HAP-1 (cell line): ENCODE measurements around the gene IKBKE.

Experiments
- DNase-seq, 2 experiments: peaks; one replicate each; pipeline ENCODE4 v3.0.0-alpha.2; 2016 to 2020; ENCODE audit warnings: low spot score in 2 of 2
- H3K27me3 ChIP-seq: fragments of 250-450 bp; sonication (Bioruptor Pico); 2 replicates; pipeline ENCODE4 v1.5.1; 2020; ENCODE audit warnings: low read depth, mild to moderate bottlenecking, moderate library complexity
- H3K36me3 ChIP-seq: fragments of 250-450 bp; sonication (Bioruptor Pico); replicated peaks from 2 replicates; pipeline ENCODE4 v1.5.1; 2020; ENCODE audit warnings: mild to moderate bottlenecking
- H3K4me1 ChIP-seq: fragments of 250-450 bp; sonication (Bioruptor Pico); 2 replicates; pipeline ENCODE4 v1.5.1; 2020; ENCODE audit warnings: mild to moderate bottlenecking
- H3K4me3 ChIP-seq: fragments of 250-450 bp; sonication (Bioruptor Pico); 2 replicates; pipeline ENCODE4 v1.5.1; 2020; ENCODE audit warnings: mild to moderate bottlenecking, moderate library complexity
- H3K9me3 ChIP-seq: fragments of 250-450 bp; sonication (Bioruptor Pico); 2 replicates; pipeline ENCODE4 v1.5.1; 2020; ENCODE audit warnings: mild to moderate bottlenecking, moderate library complexity
- in situ Hi-C: fragments of 300-500 bp; cut with MboI; formaldehyde crosslinking; loops from 3 replicates; pipeline ENCODE4 v1.14.3; 2020; ENCODE audit warnings: low sequenced_read_pairs, inconsistent platforms, mixed read lengths

The IKBKE gene

DNA sequence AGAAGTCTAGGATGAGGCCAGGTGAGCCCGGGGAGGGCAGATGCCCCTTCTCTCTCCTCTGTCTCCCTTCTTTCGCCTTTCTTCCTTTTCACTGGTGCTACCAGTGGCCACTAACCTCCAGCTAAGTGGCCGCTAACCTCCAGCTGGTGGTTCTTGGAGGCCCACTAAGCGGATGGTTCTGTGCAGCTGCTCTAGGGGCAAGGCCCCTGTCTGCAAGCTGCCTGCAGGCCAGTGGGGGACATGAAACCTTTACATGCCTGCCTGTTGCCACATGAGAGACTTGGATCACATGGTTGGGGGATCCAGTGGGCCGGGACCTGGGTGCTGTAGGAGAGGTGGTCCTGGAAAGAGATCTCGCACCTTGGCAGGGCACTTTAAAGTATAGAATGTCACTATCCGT is 17.7 kb downstream of the IKBKE start:
- Histone ChIP-seq H3K36me3 (no peaks in the 10 kb centered on the region), H3K4me1 (no peaks in the 10 kb centered on the region), H3K27me3 (no peaks in the 10 kb centered on the region), H3K4me3 (no peak overlapping the region), H3K9me3 (no peaks in the 10 kb centered on the region)
- DNase-seq = no peak
- in situ Hi-C loops = loop anchor here (5.0 kb wide), 2 partner anchors 94 to 174 kb away; no protein-coding TSS in a partner anchor

DNA sequence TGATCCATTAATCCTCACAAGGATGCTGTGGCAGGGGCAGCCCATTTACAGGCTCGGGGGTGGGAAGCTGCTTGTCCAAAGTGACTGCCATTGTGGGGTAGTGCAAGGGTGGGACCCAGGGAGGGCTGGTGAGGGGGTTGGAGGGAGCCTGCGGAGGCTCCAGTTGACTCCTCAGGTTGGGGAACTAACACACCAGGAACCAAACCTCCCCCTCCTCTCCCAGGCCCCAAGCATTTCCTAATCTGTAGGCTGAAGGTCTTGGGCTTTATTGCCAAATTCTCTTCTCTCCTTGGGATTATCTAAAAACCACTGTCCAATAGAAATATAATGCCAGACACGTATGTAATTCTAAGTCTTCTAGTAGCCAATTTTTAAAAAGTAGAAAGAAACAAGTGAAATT is 18.2 kb downstream of the IKBKE start:
- no peak overlapping the region for H3K4me3 ChIP-seq
- in situ Hi-C loops = loop anchor here (5.0 kb wide), 2 partner anchors 94 to 174 kb away; no protein-coding TSS in a partner anchor
- no peaks in the 10 kb centered on the region for H3K27me3 ChIP-seq
- no peak for DNase-seq
- H3K9me3 ChIP-seq = no peaks in the 10 kb centered on the region
- no peaks in the 10 kb centered on the region for H3K4me1 ChIP-seq
- H3K36me3 ChIP-seq = no peaks in the 10 kb centered on the region

DNA sequence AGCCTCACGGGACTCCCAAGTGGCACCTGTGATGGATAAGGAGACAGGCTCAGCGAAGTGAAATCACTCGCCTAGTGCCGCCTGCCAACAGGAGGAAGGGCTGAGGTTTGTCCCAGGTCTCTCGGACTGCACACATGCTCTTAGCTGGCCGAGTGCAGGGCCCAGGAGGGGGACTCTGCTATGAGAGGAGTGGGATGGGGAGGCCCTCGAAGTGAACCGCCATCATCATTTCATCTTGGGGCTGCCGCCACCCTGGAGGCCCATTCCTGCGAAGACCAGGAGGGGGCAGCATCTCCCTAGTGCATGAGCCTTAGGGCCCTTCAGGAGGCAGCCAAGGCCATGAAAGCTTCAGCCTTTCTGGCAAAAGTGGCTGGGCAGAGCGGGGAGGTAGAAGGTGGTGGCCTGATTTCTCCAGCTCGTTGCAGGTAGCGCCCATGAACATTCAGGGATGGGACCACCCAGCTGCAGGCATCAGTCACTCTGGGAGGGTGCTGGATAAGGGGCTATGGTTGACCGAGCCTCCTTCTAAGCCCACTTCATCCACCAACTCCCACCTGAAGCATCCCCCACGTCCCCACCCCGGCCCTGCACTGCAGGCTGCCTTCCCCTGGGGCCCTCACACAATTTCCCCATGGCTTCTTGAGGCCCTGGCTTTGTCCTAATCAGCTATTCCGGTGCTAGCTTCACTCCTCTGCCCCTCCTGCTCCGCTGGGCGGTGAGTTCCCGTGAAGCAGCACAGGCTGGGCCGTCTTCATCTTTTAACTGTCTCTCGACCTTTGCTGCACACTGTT is 19.9 kb downstream of the IKBKE start:
- no peaks in the 10 kb centered on the region for H3K27me3 ChIP-seq
- DNase-seq = peak; percentile 69 to 90
- no peaks in the 10 kb centered on the region for H3K36me3 ChIP-seq
- H3K4me1 ChIP-seq = no peaks in the 10 kb centered on the region
- no peaks in the 10 kb centered on the region for H3K9me3 ChIP-seq
- H3K4me3 ChIP-seq = no peak overlapping the region
- in situ Hi-C loops = loop anchor here (5.0 kb wide), 2 partner anchors 92 to 172 kb away; no protein-coding TSS in a partner anchor

DNA sequence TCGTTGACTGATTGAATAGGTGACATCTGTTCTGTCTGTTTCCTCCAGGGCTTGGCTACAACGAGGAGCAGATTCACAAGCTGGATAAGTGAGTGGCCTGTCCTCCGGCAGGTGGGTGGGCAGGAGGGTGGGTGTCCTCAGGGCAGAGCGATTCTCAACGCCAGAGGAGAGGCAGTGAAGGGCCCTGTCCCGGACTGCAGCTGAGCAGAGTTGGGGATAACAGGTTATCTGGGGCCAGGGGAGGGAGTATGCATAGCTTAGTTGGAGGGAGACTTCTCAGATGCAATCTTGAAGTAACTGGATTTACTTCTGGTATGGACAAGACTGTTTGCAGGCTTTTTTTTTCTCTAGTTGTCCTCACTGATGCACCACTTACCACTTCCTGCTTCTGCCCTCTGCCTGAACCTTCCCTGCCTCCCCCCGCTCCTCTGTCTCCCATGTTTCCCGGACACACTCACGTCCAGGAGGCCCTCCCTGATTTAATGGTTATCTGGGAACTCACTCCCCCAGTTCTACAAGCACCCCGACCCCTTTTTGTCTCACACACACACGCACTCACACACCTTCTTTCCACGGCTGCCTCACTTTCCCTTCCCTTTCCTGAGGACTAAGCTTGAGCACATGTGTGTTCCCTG is 20.6 kb downstream of the IKBKE start:
- Histone ChIP-seq H3K9me3 (no peaks in the 10 kb centered on the region), H3K36me3 (no peaks in the 10 kb centered on the region), H3K4me3 (no peak overlapping the region), H3K4me1 (no peaks in the 10 kb centered on the region), H3K27me3 (no peaks in the 10 kb centered on the region)
- DNase-seq = no peak
- in situ Hi-C loops = no loop called here

DNA sequence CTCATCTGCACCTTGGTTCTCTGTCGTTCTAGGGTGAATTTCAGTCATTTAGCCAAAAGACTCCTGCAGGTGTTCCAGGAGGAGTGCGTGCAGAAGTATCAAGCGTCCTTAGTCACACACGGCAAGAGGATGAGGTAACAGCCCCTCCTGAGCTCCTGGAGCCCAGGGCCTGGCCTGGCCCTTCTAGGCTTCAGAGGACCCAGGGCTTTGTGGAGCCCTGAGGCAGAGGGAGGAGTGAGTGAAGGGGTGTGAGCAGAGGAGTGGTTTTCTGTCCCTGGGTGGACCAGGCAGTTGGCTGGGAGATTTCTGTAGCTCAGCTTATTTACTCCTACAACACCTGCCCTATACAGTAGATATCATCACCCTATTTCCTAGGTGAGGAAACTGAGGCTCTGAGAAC is 21.3 kb downstream of the IKBKE start:
- Histone ChIP-seq H3K36me3 (no peaks in the 10 kb centered on the region), H3K9me3 (no peaks in the 10 kb centered on the region), H3K4me1 (no peaks in the 10 kb centered on the region), H3K27me3 (no peaks in the 10 kb centered on the region), H3K4me3 (no peak overlapping the region)
- DNase-seq = no peak
- in situ Hi-C loops = no loop called here

DNA sequence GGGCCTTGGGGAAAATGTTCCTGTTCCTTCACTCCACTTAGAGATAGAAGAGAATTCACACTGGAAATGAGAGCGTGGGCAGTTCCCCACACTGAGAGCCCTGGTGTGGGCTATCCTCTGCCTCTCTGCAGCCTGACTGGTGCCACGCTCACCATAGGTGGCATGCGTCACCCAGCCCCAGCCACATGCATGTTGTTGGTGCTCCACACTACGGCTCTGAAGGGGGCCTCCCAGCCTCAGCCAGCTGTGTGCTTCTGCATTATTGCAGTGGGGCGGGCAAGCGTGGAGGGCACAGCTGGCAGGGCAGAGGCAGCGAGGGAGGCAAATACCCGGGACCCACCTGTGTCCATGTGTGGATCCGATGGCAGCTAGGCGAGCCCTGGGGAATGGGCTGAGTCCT is 22.3 kb downstream of the IKBKE start:
- no peaks in the 10 kb centered on the region for H3K9me3 ChIP-seq
- no peak for DNase-seq
- no peaks in the 10 kb centered on the region for H3K4me1 ChIP-seq
- in situ Hi-C loops = no loop called here
- no peaks in the 10 kb centered on the region for H3K27me3 ChIP-seq
- H3K4me3 ChIP-seq = no peak overlapping the region
- H3K36me3 ChIP-seq = no peaks in the 10 kb centered on the region

DNA sequence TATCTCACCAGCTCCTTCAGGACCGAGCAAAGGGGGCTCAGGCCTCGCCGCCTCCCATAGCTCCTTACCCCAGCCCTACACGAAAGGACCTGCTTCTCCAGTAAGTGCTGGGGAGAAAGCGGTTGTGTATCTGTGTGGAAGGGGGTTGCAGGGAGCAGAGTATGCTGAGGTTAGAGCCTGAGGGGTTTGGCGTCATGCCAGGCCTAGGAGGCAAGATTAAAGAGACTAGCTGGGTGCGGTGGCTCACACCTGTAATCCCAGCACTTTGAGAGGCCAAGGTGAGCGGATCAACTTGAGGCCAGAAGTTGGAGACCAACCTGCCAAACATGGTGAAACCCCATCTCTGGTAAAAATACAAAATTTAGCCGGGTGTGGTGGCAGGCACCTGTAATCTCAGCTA is 23.0 kb downstream of the IKBKE start:
- in situ Hi-C loops = no loop called here
- Histone ChIP-seq H3K9me3 (no peaks in the 10 kb centered on the region), H3K4me1 (no peaks in the 10 kb centered on the region), H3K4me3 (no peak overlapping the region), H3K27me3 (no peaks in the 10 kb centered on the region), H3K36me3 (no peaks in the 10 kb centered on the region)
- no peak for DNase-seq

DNA sequence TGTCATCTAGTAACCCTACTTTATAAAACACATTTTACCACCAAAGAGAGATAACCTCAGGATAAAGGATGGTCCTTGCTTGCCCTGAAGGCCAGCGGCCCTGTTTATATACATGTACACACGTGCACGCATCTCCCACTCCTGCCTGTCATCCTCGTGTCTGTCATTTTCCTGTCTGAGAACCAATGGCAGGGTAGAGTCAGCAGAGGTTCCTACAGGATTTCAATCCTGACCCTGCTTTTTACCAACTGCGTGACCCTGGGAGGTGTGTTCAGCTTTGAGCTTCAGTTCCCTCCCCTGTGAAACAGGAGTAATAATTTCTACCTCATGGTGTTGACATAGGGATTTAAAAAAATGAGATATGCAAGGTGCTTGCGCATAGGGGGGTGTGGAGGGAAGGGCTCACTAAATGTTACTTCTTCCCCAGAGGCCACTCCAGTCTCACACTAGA is 24.8 kb downstream of the IKBKE start:
- Histone ChIP-seq H3K9me3 (no peaks in the 10 kb centered on the region), H3K27me3 (no peaks in the 10 kb centered on the region), H3K4me1 (no peaks in the 10 kb centered on the region), H3K36me3 (no peaks in the 10 kb centered on the region), H3K4me3 (no peak overlapping the region)
- no peak for DNase-seq
- in situ Hi-C loops = no loop called here

DNA sequence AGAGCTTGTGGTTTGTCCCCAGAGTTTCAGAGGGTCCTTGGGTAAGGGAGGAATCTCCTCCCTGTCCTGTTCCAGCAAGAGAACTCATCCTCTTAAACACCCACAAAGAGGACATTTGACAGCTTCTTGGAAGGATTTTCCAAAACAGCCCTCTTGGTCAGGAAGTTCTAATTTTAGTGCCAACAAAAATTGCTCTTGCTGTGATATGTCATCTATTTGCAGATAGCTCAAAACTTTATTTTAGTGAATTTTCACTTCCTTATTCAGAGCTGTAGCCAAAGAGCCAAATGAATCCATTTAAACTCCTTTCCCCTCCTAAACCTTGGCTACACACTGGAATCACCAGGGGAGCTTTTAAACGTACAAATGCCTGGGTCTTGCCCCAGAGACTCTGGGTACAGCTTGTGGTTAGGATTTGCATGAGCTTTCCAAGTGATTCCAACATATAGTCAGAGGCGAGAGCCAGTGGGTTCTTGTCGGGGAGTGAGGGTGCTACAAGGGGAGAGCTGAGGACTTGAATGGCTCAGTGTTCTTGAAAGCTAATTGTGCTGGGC is 25.3 kb downstream of the IKBKE start:
- no peaks in the 10 kb centered on the region for H3K9me3 ChIP-seq
- H3K4me3 ChIP-seq = no peak overlapping the region
- no peaks in the 10 kb centered on the region for H3K27me3 ChIP-seq
- in situ Hi-C loops = no loop called here
- no peaks in the 10 kb centered on the region for H3K4me1 ChIP-seq
- H3K36me3 ChIP-seq = no peaks in the 10 kb centered on the region
- no peak for DNase-seq

DNA sequence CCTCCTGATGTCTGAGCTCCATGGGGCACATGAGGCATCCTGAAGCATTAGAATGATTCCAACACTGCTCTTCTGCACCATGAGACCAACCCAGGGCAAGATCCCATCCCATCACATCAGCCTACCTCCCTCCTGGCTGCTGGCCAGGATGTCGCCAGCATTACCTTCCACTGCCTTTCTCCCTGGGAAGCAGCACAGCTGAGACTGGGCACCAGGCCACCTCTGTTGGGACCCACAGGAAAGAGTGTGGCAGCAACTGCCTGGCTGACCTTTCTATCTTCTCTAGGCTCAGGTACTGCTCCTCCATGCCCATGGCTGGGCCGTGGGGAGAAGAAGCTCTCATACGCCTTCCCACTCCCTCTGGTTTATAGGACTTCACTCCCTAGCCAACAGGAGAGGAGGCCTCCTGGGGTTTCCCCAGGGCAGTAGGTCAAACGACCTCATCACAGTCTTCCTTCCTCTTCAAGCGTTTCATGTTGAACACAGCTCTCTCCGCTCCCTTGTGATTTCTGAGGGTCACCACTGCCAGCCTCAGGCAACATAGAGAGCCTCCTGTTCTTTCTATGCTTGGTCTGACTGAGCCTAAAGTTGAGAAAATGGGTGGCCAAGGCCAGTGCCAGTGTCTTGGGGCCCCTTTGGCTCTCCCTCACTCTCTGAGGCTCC is 26.0 kb downstream of the IKBKE start:
- H3K4me1 ChIP-seq = no peaks in the 10 kb centered on the region
- no peak for DNase-seq
- H3K4me3 ChIP-seq = no peak overlapping the region
- in situ Hi-C loops = no loop called here
- no peaks in the 10 kb centered on the region for H3K36me3 ChIP-seq
- no peaks in the 10 kb centered on the region for H3K27me3 ChIP-seq
- H3K9me3 ChIP-seq = no peaks in the 10 kb centered on the region

DNA sequence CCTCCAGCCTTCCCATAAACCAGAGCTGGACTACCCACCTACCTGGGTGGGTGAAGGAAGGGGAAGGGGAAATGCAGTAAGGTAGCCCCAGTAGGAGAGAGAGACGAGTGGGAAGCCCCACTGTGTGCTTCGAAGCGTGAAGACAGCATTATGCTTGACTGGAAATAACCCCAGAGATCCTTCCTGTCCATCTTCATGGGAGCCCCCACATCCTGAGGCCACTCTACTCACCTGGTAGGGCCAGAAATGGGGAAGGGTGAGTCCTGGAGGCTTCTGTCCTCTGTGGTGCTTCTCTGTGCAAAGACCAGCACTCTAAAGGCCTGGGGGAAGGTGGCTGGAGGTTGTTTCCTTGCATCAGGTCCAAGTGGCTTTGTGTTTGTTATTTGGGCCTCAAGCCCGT is 27.1 kb downstream of the IKBKE start:
- no peaks in the 10 kb centered on the region for H3K36me3 ChIP-seq
- no peaks in the 10 kb centered on the region for H3K4me1 ChIP-seq
- in situ Hi-C loops = no loop called here
- no peak for DNase-seq
- no peaks in the 10 kb centered on the region for H3K9me3 ChIP-seq
- H3K4me3 ChIP-seq = no peak overlapping the region
- H3K27me3 ChIP-seq = no peaks in the 10 kb centered on the region; the same call in 1 of the 2 replicates

DNA sequence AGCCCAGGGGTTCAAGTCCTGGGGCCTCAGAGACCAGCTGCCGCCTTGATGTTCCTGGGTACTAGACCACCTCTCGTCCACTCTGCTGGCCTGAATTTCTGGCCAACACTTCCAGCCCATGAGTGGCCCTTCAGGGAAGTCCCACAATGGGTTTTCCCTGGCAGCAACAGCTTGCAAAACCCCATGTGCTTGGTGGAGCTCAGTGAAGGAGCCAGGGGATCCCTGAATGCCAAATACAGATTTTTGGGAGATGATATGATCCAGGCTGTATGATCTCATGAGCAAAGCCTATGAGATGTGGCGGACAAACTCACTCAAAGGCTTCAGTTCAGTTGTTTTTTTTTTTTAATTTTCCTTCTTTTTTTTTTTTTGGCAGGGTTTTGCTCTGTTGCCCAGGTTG is 27.5 kb downstream of the IKBKE start:
- H3K9me3 ChIP-seq = no peaks in the 10 kb centered on the region
- peaks cover 4% of the 10 kb centered on the region for H3K27me3 ChIP-seq
- in situ Hi-C loops = no loop called here
- no peaks in the 10 kb centered on the region for H3K36me3 ChIP-seq
- H3K4me1 ChIP-seq = no peaks in the 10 kb centered on the region
- H3K4me3 ChIP-seq = no peak overlapping the region
- DNase-seq = no peak

DNA sequence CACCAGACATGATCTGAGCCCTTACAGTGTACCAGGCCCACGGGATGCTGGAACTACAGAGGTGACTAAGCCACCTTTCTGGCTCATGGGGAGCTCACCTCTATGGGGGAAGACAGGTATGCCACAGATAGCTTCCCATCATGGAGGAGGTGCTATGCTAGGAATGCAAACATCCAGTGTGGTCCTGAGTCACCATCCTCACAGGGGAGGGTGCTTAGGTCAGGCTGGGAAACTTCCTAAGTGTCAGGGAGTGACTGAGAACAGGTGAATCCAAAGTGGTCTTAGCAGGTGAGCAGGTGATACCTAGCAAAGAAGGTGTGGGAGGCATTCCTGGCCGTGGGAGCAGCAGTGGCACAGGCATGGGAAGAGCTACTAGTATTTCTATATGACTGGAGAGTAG is 28.4 kb downstream of the IKBKE start:
- no peak for DNase-seq
- in situ Hi-C loops = no loop called here

DNA sequence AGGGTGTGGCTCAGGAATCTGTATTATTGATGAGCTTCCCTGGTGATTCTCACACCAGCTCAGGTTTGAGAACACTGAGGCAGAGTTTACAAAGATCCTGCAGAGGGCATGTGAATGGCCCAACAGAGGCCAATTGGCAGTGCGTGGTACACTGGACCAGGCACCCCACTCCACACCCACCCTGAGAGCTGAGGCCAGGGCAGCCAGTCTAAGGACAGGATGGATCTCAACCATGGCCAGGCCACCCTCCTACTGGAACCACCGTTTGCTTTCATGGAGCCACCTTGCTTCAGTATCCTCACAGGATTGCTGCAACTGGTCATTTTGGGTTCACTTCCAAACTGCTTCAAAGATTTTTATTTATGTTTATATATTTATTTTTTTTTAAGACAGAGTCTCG is 29.8 kb downstream of the IKBKE start:
- Histone ChIP-seq H3K4me1 (no peaks in the 10 kb centered on the region), H3K4me3 (no peak overlapping the region), H3K9me3 (no peaks in the 10 kb centered on the region), H3K27me3 (peaks cover 24% of the 10 kb centered on the region), H3K36me3 (no peaks in the 10 kb centered on the region)
- no peak for DNase-seq
- in situ Hi-C loops = no loop called here

More for the DNA sequence above, 28.4 kb downstream of the IKBKE start:
- Histone ChIP-seq H3K27me3 (peaks cover 11% of the 10 kb centered on the region), H3K4me3 (no peak overlapping the region), H3K9me3 (no peaks in the 10 kb centered on the region), H3K36me3 (no peaks in the 10 kb centered on the region), H3K4me1 (no peaks in the 10 kb centered on the region)
